CD4-positive, alpha-beta T cell (primary cell): ENCODE results near the gene CMSS1. TPM values are rescaled to one million over a fixed set of nuclear protein-coding genes. Genes with fewer than 3 reads are reported as not detected.
A peak's percentile ranks its signal among the peaks of the same experiment; 100 is the strongest.

Source experiments
- ATAC-seq: fragments of 200-7000 bp; cut with Tn5 transposase; one replicate; pipeline ENCODE4 v1.10.0; 2022; ENCODE audit warnings: mild to moderate bottlenecking; ENCODE audit not compliant: poor library complexity
- CTCF ChIA-PET: fragments of 350-600 bp; sonication (Branson Sonifier 250); formaldehyde crosslinking; loops from one replicate; lab custom pipeline; 2021; ENCODE audit warnings: antibody characterized with exemption, inconsistent platforms; lab: Charles Lee
- POLR2A ChIA-PET: fragments of 350-600 bp; sonication (Branson Sonifier 250); formaldehyde crosslinking; loops from one replicate; lab custom pipeline; 2021; ENCODE audit warnings: antibody characterized with exemption, inconsistent platforms; lab: Charles Lee
- DNase-seq, 14 experiments: peaks; one replicate each; pipeline ENCODE4 v3.0.0-alpha.2; 2013 to 2020; ENCODE audit warnings: mixed read lengths in 2 of 14
- H3K27ac ChIP-seq, 2 donors: one replicate each; pipeline versions ENCODE4 v1.5.1 to v1.7.0; 2013; ENCODE audit warnings: low read length in 2 of 2, low read depth in 1 of 2, mild to moderate bottlenecking in 1 of 2
- H3K27me3 ChIP-seq, 2 experiments: 1 replicate in 1 of 2; 2 replicates in 1 of 2; pipeline versions ENCODE4 v1.6.1 to v1.7.0; 2013; ENCODE audit warnings: low read length in 2 of 2, control low read depth in 1 of 2, mild to moderate bottlenecking in 1 of 2, moderate library complexity in 1 of 2; ENCODE audit not compliant: insufficient read depth in 2 of 2, control insufficient read depth in 1 of 2
- H3K36me3 ChIP-seq: one replicate; pipeline ENCODE4 v1.6.1; 2013; ENCODE audit warnings: low read length, control low read depth; ENCODE audit not compliant: insufficient read depth
- H3K4me1 ChIP-seq: one replicate; pipeline ENCODE4 v1.6.1; 2013; ENCODE audit warnings: low read length, control low read depth; ENCODE audit not compliant: insufficient read depth
- H3K4me3 ChIP-seq: one replicate; pipeline ENCODE4 v1.5.1; 2013; ENCODE audit warnings: mild to moderate bottlenecking, low read length, moderate library complexity
- H3K9me3 ChIP-seq, 2 experiments: 1 replicate in 1 of 2; 2 replicates in 1 of 2; pipeline versions ENCODE4 v1.6.1 to v1.7.0; 2013; ENCODE audit warnings: low read length in 2 of 2, mild to moderate bottlenecking in 2 of 2, control low read depth in 1 of 2, moderate library complexity in 1 of 2; ENCODE audit not compliant: control insufficient read depth in 1 of 2, insufficient read depth in 1 of 2
- H3K27ac Mint-ChIP-seq: one replicate; pipeline ENCODE4 v1.8.0; 2020; ENCODE audit warnings: mixed read lengths
- H3K27me3 Mint-ChIP-seq: one replicate; pipeline ENCODE4 v1.8.0; 2021; ENCODE audit warnings: mixed read lengths
- H3K36me3 Mint-ChIP-seq: one replicate; pipeline ENCODE4 v1.8.0; 2021; ENCODE audit warnings: low read depth, mixed read lengths
- H3K4me1 Mint-ChIP-seq: one replicate; pipeline ENCODE4 v1.8.0; 2021; ENCODE audit warnings: low read depth, mixed read lengths
- H3K4me3 Mint-ChIP-seq: one replicate; pipeline ENCODE4 v1.8.0; 2020; ENCODE audit warnings: mild to moderate bottlenecking, mixed read lengths
- H3K9me3 Mint-ChIP-seq: one replicate; pipeline ENCODE4 v1.8.0; 2020; ENCODE audit warnings: mixed read lengths
- CTCF ChIP-seq: fragments of 200-600 bp; IDR thresholded peaks from one replicate; pipeline ENCODE4 v1.8.0; 2022; ENCODE audit warnings: antibody characterized with exemption, mild to moderate bottlenecking
- intact Hi-C, 2 experiments: fragments of 100-400 bp; cut with DNase I in 1 of 2; cut with micrococcal nuclease in 1 of 2; formaldehyde crosslinking; loops; one replicate each; pipeline versions ENCODE4 v1.15.1 to v1.9.0; 2023 to 2025; cut with DNase I, micrococcal nuclease
- total RNA-seq, 174 experiments: library from RNA in 2 of 174; stranded (reverse) in 2 of 174; gene quantifications; one replicate each; pipeline ENCODE4 v1.2.3 and lab custom pipeline; 2021 to 2026

Gene CMSS1
- total RNA-seq, 2 experiments from 2014 or later, result 12.2 TPM

- Histone ChIP-seq H3K4me1 (peaks cover 18% of the 10 kb centered on the region), H3K4me3 (no peak overlapping the region), H3K36me3 (no peaks in the 10 kb centered on the region), H3K9me3 (no peaks in the 10 kb centered on the region), H3K27me3 (no peaks in the 10 kb centered on the region), H3K27ac (no peak overlapping the region)
- no peaks in the 10 kb centered on the region for H3K27me3 Mint-ChIP-seq
- intact Hi-C loops, result no loop called here
- H3K27ac Mint-ChIP-seq, result no peak overlapping the region
- ATAC-seq (peak; percentile 30), DNase-seq (peak in 3 of 14 experiments; percentile 30 to 42 (median 39))
- H3K4me3 Mint-ChIP-seq, result no peak overlapping the region
- ChIA-PET CTCF (no interaction called here), POLR2A (no interaction called here)
- H3K36me3 Mint-ChIP-seq, result no peaks in the 10 kb centered on the region
- no peak for TF ChIP-seq CTCF
- H3K4me1 Mint-ChIP-seq, result peaks cover 65% of the 10 kb centered on the region
- no peaks in the 10 kb centered on the region for H3K9me3 Mint-ChIP-seq
Observed at GRCh38 chr3:100072326-100073048, 254.8 kb downstream of the CMSS1 start.

- Mint-ChIP-seq H3K4me3 (peak overlapping the region; percentile 8), H3K4me1 (peaks cover 65% of the 10 kb centered on the region), H3K9me3 (no peaks in the 10 kb centered on the region), H3K27ac (no peak overlapping the region), H3K27me3 (no peaks in the 10 kb centered on the region), H3K36me3 (no peaks in the 10 kb centered on the region)
- intact Hi-C loops, result no loop called here
- Histone ChIP-seq H3K4me3 (no peak overlapping the region), H3K4me1 (peaks cover 18% of the 10 kb centered on the region), H3K36me3 (no peaks in the 10 kb centered on the region), H3K27me3 (no peaks in the 10 kb centered on the region), H3K27ac (no peak overlapping the region), H3K9me3 (no peaks in the 10 kb centered on the region)
- TF ChIP-seq CTCF, result no peak
- no peak for DNase-seq
- no peak for ATAC-seq
- ChIA-PET CTCF (no interaction called here), POLR2A (interaction anchor here (1.6 kb wide), 1 partner anchor 187 kb away, joined by 5 read pairs; the partner anchor contains the start of gene TBC1D23)
Observed at GRCh38 chr3:100073049-100073713, 255.5 kb downstream of the CMSS1 start.

- ATAC-seq, result no peak
- TF ChIP-seq CTCF, result no peak
- H3K4me1 ChIP-seq, result peaks cover 18% of the 10 kb centered on the region
Observed at GRCh38 chr3:100073714-100074307, 256.1 kb downstream of the CMSS1 start.

More at GRCh38 chr3:100073714-100074307, 256.1 kb downstream of the CMSS1 start:
- Mint-ChIP-seq H3K27me3 (no peaks in the 10 kb centered on the region), H3K4me3 (peak overlapping the region; percentile 8), H3K27ac (no peak overlapping the region), H3K9me3 (no peaks in the 10 kb centered on the region), H3K4me1 (peaks cover 62% of the 10 kb centered on the region), H3K36me3 (no peaks in the 10 kb centered on the region)
- intact Hi-C loops, result no loop called here
- H3K27ac ChIP-seq, result no peak overlapping the region
- CTCF ChIA-PET, result interaction anchor here (0.6 kb wide), 1 partner anchor 9 kb away, joined by 3 read pairs; no protein-coding TSS in a partner anchor
- POLR2A ChIA-PET, result interaction anchor here (0.6 to 1.6 kb wide), 2 partner anchors 63 to 187 kb away, joined by 3 to 5 read pairs; partner anchors contain the start of gene TBC1D23
- H3K9me3 ChIP-seq, result no peaks in the 10 kb centered on the region
- no peaks in the 10 kb centered on the region for H3K36me3 ChIP-seq
- DNase-seq, result peak in 4 of 14 experiments; percentile 7 to 47 (median 42)
- H3K27me3 ChIP-seq, result no peaks in the 10 kb centered on the region
- peak overlapping the region; percentile 19 for H3K4me3 ChIP-seq
